Measurements from ENCODE around the gene ADAMTSL3. TPM values are rescaled to one million over a fixed set of nuclear protein-coding genes. Genes with fewer than 3 reads are reported as not detected.

The ADAMTSL3 gene
- total RNA-seq, 2 experiments from 2014 or later: not detected

DNA sequence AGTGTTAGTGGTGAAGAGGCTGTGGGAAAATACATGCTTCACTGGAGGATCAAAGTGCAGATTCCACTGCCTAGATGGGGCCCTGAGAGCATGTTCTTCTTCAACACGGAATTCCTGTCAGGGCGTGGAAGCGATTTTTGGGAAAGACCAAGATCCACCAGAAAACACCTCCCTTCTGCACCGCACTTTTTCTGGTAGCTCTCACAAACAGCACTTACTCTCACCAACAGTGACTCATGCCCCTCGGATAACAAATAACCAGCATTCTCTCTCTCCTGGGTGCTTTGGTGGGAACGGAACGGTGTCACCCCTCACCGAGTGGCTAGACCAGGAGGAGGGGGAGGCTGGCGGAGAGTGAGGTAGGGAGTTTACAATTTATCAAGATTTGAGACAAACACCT, 40.1 kb downstream of the ADAMTSL3 start:
- H3K4me3 ChIP-seq (ENCODE audit: low read length): no peak overlapping the region

DNA sequence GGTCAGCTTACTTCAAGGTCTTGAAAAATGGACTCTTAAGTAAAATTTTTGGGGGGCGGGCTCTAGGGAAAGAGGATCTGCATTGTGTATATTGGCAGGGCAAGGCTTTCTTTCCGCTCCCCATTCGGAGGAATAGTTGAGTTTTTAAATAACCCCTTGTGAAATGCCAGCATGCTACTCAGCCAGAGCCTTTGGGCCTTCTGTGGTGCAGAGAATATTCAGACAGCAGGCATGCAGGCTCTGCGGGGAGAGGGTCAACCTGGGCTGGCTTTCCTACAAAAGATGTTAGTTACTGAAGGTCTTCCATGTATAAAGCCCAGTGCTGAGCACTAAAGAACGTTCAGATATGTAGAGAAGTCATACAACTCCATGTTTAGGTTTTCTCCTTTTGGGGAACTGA, 40.6 kb downstream of the ADAMTSL3 start:
- Mint-ChIP-seq H3K27me3 (peaks cover 10% of the 10 kb centered on the region), H3K36me3 (ENCODE audit: low read depth) (no peaks in the 10 kb centered on the region), H3K27ac (no peak overlapping the region), H3K9me3 (no peaks in the 10 kb centered on the region), H3K4me1 (ENCODE audit: low read depth) (no peaks in the 10 kb centered on the region), H3K4me3 (no peak overlapping the region)
- Histone ChIP-seq H3K27me3 (ENCODE audit: control insufficient read depth in 1 of 2, insufficient read depth in 2 of 2, low read length in 2 of 2) (no peaks in the 10 kb centered on the region), H3K4me3 (ENCODE audit: low read length) (no peak overlapping the region), H3K36me3 (ENCODE audit: insufficient read depth, low read length) (no peaks in the 10 kb centered on the region), H3K4me1 (ENCODE audit: insufficient read depth, low read length) (no peaks in the 10 kb centered on the region), H3K9me3 (ENCODE audit: control insufficient read depth in 1 of 2, insufficient read depth in 1 of 2, low read length in 2 of 2) (no peaks in the 10 kb centered on the region), H3K27ac (ENCODE audit: low read depth in 1 of 2, low read length in 2 of 2) (no peak overlapping the region)
- TF ChIP-seq, protein P1, sequence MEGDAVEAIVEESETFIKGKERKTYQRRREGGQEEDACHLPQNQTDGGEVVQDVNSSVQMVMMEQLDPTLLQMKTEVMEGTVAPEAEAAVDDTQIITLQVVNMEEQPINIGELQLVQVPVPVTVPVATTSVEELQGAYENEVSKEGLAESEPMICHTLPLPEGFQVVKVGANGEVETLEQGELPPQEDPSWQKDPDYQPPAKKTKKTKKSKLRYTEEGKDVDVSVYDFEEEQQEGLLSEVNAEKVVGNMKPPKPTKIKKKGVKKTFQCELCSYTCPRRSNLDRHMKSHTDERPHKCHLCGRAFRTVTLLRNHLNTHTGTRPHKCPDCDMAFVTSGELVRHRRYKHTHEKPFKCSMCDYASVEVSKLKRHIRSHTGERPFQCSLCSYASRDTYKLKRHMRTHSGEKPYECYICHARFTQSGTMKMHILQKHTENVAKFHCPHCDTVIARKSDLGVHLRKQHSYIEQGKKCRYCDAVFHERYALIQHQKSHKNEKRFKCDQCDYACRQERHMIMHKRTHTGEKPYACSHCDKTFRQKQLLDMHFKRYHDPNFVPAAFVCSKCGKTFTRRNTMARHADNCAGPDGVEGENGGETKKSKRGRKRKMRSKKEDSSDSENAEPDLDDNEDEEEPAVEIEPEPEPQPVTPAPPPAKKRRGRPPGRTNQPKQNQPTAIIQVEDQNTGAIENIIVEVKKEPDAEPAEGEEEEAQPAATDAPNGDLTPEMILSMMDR (IDR thresholded peaks at IDR 0.05): no peak
- no peak for DNase-seq
- POLR2A ChIA-PET: no interaction called here
- CTCF ChIA-PET: no interaction called here
- intact Hi-C loops (cut with DNase I, micrococcal nuclease): no loop called here
- no peak for ATAC-seq (ENCODE audit: poor library complexity)

More for the DNA sequence above, 40.1 kb downstream of the ADAMTSL3 start:
- Histone ChIP-seq H3K4me1 (ENCODE audit: insufficient read depth, low read length) (no peaks in the 10 kb centered on the region), H3K27ac (ENCODE audit: low read depth in 1 of 2, low read length in 2 of 2) (no peak overlapping the region), H3K36me3 (ENCODE audit: insufficient read depth, low read length) (no peaks in the 10 kb centered on the region), H3K9me3 (ENCODE audit: control insufficient read depth in 1 of 2, insufficient read depth in 1 of 2, low read length in 2 of 2) (no peaks in the 10 kb centered on the region), H3K27me3 (ENCODE audit: control insufficient read depth in 1 of 2, insufficient read depth in 2 of 2, low read length in 2 of 2) (no peaks in the 10 kb centered on the region)
- no peaks in the 10 kb centered on the region for H3K4me1 Mint-ChIP-seq (ENCODE audit: low read depth)
- peaks cover 6% of the 10 kb centered on the region for H3K27me3 Mint-ChIP-seq
- no peak overlapping the region for H3K27ac Mint-ChIP-seq
- H3K4me3 Mint-ChIP-seq: no peak overlapping the region
- intact Hi-C loops (cut with DNase I, micrococcal nuclease): no loop called here
- no peak for ATAC-seq (ENCODE audit: poor library complexity)
- DNase-seq: no peak
- H3K36me3 Mint-ChIP-seq (ENCODE audit: low read depth): no peaks in the 10 kb centered on the region
- ChIA-PET POLR2A (no interaction called here), CTCF (no interaction called here)
- TF ChIP-seq, protein P1 (IDR thresholded peaks at IDR 0.05): no peak
- no peaks in the 10 kb centered on the region for H3K9me3 Mint-ChIP-seq

DNA sequence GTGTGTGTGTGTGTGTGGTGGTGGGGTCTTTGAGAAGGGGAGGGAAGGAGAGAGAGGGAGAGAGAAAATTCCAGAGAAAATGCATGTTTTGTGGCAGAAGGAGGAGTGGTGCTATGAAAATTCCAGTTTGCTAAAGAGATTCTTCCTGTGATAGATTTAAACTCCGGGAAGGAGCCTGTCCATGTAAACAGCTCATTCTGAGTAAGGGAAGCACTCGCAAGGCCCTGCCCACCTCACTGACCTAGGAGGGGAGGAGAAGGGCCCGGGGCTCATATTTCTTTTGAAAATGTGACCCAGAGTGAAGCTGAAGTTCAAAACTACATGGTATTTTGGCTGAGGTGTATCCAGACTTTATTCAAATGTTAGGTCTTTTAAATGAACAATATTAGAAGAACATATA, 41.3 kb downstream of the ADAMTSL3 start:
- no peak overlapping the region for H3K27ac Mint-ChIP-seq
- H3K36me3 Mint-ChIP-seq (ENCODE audit: low read depth): no peaks in the 10 kb centered on the region
- H3K4me1 ChIP-seq (ENCODE audit: insufficient read depth, low read length): no peaks in the 10 kb centered on the region
- no peaks in the 10 kb centered on the region for H3K4me1 Mint-ChIP-seq (ENCODE audit: low read depth)
- no peaks in the 10 kb centered on the region for H3K27me3 ChIP-seq (ENCODE audit: control insufficient read depth in 1 of 2, insufficient read depth in 2 of 2, low read length in 2 of 2)
- POLR2A ChIA-PET: no interaction called here
- no peak overlapping the region for H3K4me3 ChIP-seq (ENCODE audit: low read length)
- H3K9me3 ChIP-seq (ENCODE audit: control insufficient read depth in 1 of 2, insufficient read depth in 1 of 2, low read length in 2 of 2): no peaks in the 10 kb centered on the region
- H3K4me3 Mint-ChIP-seq: no peak overlapping the region
- DNase-seq (no peak), ATAC-seq (ENCODE audit: poor library complexity) (no peak)
- intact Hi-C loops (cut with DNase I, micrococcal nuclease): no loop called here
- H3K9me3 Mint-ChIP-seq: no peaks in the 10 kb centered on the region
- H3K36me3 ChIP-seq (ENCODE audit: insufficient read depth, low read length): no peaks in the 10 kb centered on the region
- TF ChIP-seq, protein P1 (IDR thresholded peaks at IDR 0.05): no peak
- H3K27me3 Mint-ChIP-seq: peaks cover 9% of the 10 kb centered on the region
- H3K27ac ChIP-seq (ENCODE audit: low read depth in 1 of 2, low read length in 2 of 2): no peak overlapping the region
- CTCF ChIA-PET: no interaction called here
